GM12891 (cell line): ENCODE data around the gene PLCB2.

Source experiments
- DNase-seq: peaks from one replicate; pipeline ENCODE4 v3.0.0; 2011; ENCODE audit warnings: low spot score; ENCODE audit not compliant: insufficient read length
- FAIRE-seq: peaks from 2 replicates; lab custom pipeline; 2011; peaks lifted over from hg19 to GRCh38; lab: Jason Lieb, UNC
- PAX5 ChIP-seq: IDR thresholded peaks from 2 replicates; pipeline ENCODE4 v1.6.1; 2011; ENCODE audit warnings: low read length, moderate library complexity, mild to moderate bottlenecking; ENCODE audit not compliant: insufficient read depth, severe bottlenecking
- POLR2A ChIP-seq: IDR thresholded peaks from 2 replicates; pipeline ENCODE4 v1.6.1; 2011; ENCODE audit warnings: low read depth, low read length, control low read depth
- POLR2AphosphoS5 ChIP-seq: IDR thresholded peaks from 2 replicates; pipeline ENCODE4 v1.6.1; 2011; ENCODE audit warnings: low read depth, low read length, control low read depth
- POU2F2 ChIP-seq: IDR thresholded peaks from 2 replicates; pipeline ENCODE4 v1.6.1; 2011; ENCODE audit warnings: low read depth, mild to moderate bottlenecking, control low read depth, low read length, moderate library complexity
- SPI1 ChIP-seq: IDR thresholded peaks from 2 replicates; pipeline ENCODE4 v1.6.1; 2011; ENCODE audit warnings: low read depth, low read length, control low read depth
- TAF1 ChIP-seq: IDR thresholded peaks from 2 replicates; pipeline ENCODE4 v1.6.1; 2011; ENCODE audit warnings: low read depth, low read length, control low read depth

The PLCB2 gene

GRCh38 chr15:40295877-40296560, 11.7 kb downstream of the PLCB2 start:
- no peak for DNase-seq
- TF ChIP-seq POLR2A (no peak), POU2F2 (no peak), TAF1 (no peak), PAX5 (no peak), SPI1 (no peak), POLR2AphosphoS5 (no peak)
- no peak for FAIRE-seq

GRCh38 chr15:40295297-40295696, 12.4 kb downstream of the PLCB2 start:
- TF ChIP-seq TAF1 (no peak), PAX5 (no peak), SPI1 (no peak), POLR2A (no peak), POU2F2 (no peak), POLR2AphosphoS5 (no peak)
- FAIRE-seq = peak; percentile 9

DNA sequence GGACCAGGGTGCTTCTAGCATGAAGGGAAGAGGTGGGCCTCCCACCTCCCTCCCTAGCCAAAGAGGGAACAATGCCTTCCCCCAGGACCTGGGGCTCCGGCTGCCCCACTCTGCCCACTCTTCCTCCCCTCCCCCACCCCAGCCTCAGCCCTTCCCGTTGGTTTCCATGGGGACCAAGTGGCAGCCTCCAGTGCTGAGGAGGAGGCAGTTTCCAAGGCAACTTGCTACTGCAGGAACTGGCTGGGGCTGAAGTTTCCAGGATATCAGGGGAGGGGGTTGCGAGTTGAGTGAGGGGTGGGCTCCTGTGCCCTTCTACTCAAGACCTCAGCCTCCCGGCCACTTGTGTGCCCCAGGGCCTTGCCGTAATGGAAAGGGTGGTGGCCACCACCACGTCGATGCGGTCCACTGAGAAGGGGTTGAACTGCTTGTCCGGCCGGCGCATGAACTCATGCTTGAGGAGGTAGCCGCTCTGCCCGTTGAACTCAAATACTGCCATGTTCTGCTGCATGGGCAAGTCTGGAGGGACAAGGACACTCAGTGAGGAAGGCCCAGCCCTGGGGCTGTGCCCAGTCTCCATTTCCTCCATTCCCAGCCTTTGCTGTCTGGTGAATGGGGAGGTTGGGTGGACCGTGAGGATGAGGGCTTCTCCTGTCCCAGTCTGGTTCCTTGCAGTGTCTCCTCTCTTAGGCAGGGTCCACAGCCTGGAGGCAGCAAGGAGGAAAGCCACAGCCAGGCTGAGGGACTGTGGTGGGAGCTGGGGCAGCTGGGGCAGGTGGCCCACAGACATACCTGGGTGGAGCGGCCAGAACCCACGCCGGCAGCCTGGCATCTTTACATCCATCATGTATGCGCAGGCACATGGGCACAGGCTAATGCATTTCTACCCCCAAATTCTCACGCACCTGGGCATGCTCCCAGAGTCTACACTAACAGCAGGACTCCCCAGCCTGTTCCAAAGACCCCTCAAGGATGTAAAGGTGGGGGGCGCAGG, 13.5 kb downstream of the PLCB2 start:
- no peak for DNase-seq
- TF ChIP-seq POLR2A = no peak
- TF ChIP-seq POU2F2 = no peak

More at GRCh38 chr15:40295297-40295696, 12.4 kb downstream of the PLCB2 start:
- DNase-seq = no peak

GRCh38 chr15:40293006-40293405, 14.7 kb downstream of the PLCB2 start:
- DNase-seq = no peak
- FAIRE-seq = no peak
- TF ChIP-seq POU2F2 = no peak
- TF ChIP-seq POLR2AphosphoS5 = no peak
- no peak for TF ChIP-seq SPI1
- no peak for TF ChIP-seq POLR2A

More for the DNA sequence above, 13.5 kb downstream of the PLCB2 start:
- no peak for FAIRE-seq

- FAIRE-seq (no peak), DNase-seq (no peak)
- no peak for TF ChIP-seq SPI1
- TF ChIP-seq POLR2AphosphoS5 = no peak
- TF ChIP-seq PAX5 = no peak
- TF ChIP-seq POLR2A = no peak
- no peak for TF ChIP-seq TAF1
- no peak for TF ChIP-seq POU2F2
Observed at GRCh38 chr15:40292246-40292645, 15.5 kb downstream of the PLCB2 start.

GRCh38 chr15:40290918-40291574, 16.7 kb downstream of the PLCB2 start:
- DNase-seq (no peak), FAIRE-seq (no peak)
- TF ChIP-seq SPI1 (no peak), POLR2A (no peak), POLR2AphosphoS5 (no peak), POU2F2 (no peak), PAX5 (no peak), TAF1 (no peak)

- FAIRE-seq (no peak), DNase-seq (no peak)
- TF ChIP-seq POLR2AphosphoS5 (no peak), POLR2A (no peak), SPI1 (no peak), POU2F2 (no peak), TAF1 (no peak), PAX5 (no peak)
Observed at GRCh38 chr15:40290545-40290917, 17.2 kb downstream of the PLCB2 start.

- FAIRE-seq (no peak), DNase-seq (no peak)
- no peak for TF ChIP-seq POU2F2
- no peak for TF ChIP-seq POLR2AphosphoS5
- no peak for TF ChIP-seq PAX5
- no peak for TF ChIP-seq SPI1
- TF ChIP-seq POLR2A = no peak
- TF ChIP-seq TAF1 = no peak
Observed at GRCh38 chr15:40289140-40289775, 18.5 kb downstream of the PLCB2 start.

- no peak for DNase-seq
- FAIRE-seq = no peak
- TF ChIP-seq POU2F2 = no peak
- no peak for TF ChIP-seq PAX5
- no peak for TF ChIP-seq POLR2A
- no peak for TF ChIP-seq TAF1
- TF ChIP-seq POLR2AphosphoS5 = no peak
- TF ChIP-seq SPI1 = no peak
Observed at GRCh38 chr15:40287968-40288367, 19.8 kb downstream of the PLCB2 start.
